ENCODE measurements around the gene TNFAIP3.

TNFAIP3 gene

GRCh38 chr6:137870308-137870644, 3.2 kb downstream of the TNFAIP3 start:
- TF ChIP-seq POLR2A (IDR thresholded peaks at IDR 0.05; ENCODE audit: extremely low read depth, insufficient read length) = no peak
- no peak for TF ChIP-seq MYC (IDR thresholded peaks at IDR 0.05; ENCODE audit: low read depth, low read length)
- no peak for TF ChIP-seq CTCF (IDR thresholded peaks at IDR 0.05; ENCODE audit: low read depth, low read length)
- TF ChIP-seq MAX (IDR thresholded peaks at IDR 0.05; ENCODE audit: low read depth, low read length) = no peak
- DNase-seq (ENCODE audit: low read depth) = no peak
- H3K4me3 ChIP-seq (ENCODE audit: low read depth, low read length) = peak overlapping the region; percentile 92

- no peak for TF ChIP-seq MAX (IDR thresholded peaks at IDR 0.05; ENCODE audit: low read depth, low read length)
- TF ChIP-seq POLR2A (IDR thresholded peaks at IDR 0.05; ENCODE audit: extremely low read depth, insufficient read length) = no peak
- TF ChIP-seq CTCF (IDR thresholded peaks at IDR 0.05; ENCODE audit: low read depth, low read length) = no peak
- no peak for TF ChIP-seq MYC (IDR thresholded peaks at IDR 0.05; ENCODE audit: low read depth, low read length)
- peak overlapping the region; percentile 92 for H3K4me3 ChIP-seq (ENCODE audit: low read depth, low read length)
- peak; percentile 59 for DNase-seq (ENCODE audit: low read depth)
Measured at GRCh38 chr6:137870744-137871247, 3.7 kb downstream of the TNFAIP3 start.

GRCh38 chr6:137871291-137871690, 4.2 kb downstream of the TNFAIP3 start:
- DNase-seq (ENCODE audit: low read depth) = no peak
- TF ChIP-seq MYC (IDR thresholded peaks at IDR 0.05; ENCODE audit: low read depth, low read length) = no peak
- TF ChIP-seq CTCF (IDR thresholded peaks at IDR 0.05; ENCODE audit: low read depth, low read length) = no peak
- no peak for TF ChIP-seq MAX (IDR thresholded peaks at IDR 0.05; ENCODE audit: low read depth, low read length)
- no peak for TF ChIP-seq POLR2A (IDR thresholded peaks at IDR 0.05; ENCODE audit: extremely low read depth, insufficient read length)
- H3K4me3 ChIP-seq (ENCODE audit: low read depth, low read length) = peak overlapping the region; percentile 92

- TF ChIP-seq MYC (IDR thresholded peaks at IDR 0.05; ENCODE audit: low read depth, low read length) (no peak), MAX (IDR thresholded peaks at IDR 0.05; ENCODE audit: low read depth, low read length) (no peak), CTCF (IDR thresholded peaks at IDR 0.05; ENCODE audit: low read depth, low read length) (no peak), POLR2A (IDR thresholded peaks at IDR 0.05; ENCODE audit: extremely low read depth, insufficient read length) (no peak)
- no peak for DNase-seq (ENCODE audit: low read depth)
- H3K4me3 ChIP-seq (ENCODE audit: low read depth, low read length) = peak overlapping the region; percentile 92
Measured at GRCh38 chr6:137871831-137872454, 4.9 kb downstream of the TNFAIP3 start.

GRCh38 chr6:137872581-137873115, 5.6 kb downstream of the TNFAIP3 start:
- no peak for TF ChIP-seq MAX (IDR thresholded peaks at IDR 0.05; ENCODE audit: low read depth, low read length)
- no peak for TF ChIP-seq MYC (IDR thresholded peaks at IDR 0.05; ENCODE audit: low read depth, low read length)
- no peak for TF ChIP-seq POLR2A (IDR thresholded peaks at IDR 0.05; ENCODE audit: extremely low read depth, insufficient read length)
- TF ChIP-seq CTCF (IDR thresholded peaks at IDR 0.05; ENCODE audit: low read depth, low read length) = no peak
- peak overlapping the region; percentile 92 for H3K4me3 ChIP-seq (ENCODE audit: low read depth, low read length)
- DNase-seq (ENCODE audit: low read depth) = no peak

All from NB4 (cell line).